Measurements from ENCODE around the gene NLRP13. TPM values are rescaled to one million over a fixed set of nuclear protein-coding genes. Genes with fewer than 3 reads are reported as not detected.
"Not testable (repeated sequence)": the region's sequence is repeated elsewhere in the genome, so short reads cannot be mapped to it uniquely, and the experiment has no call there.

Gene NLRP13
- total RNA-seq, 2 experiments from 2014 or later: not detected

DNA sequence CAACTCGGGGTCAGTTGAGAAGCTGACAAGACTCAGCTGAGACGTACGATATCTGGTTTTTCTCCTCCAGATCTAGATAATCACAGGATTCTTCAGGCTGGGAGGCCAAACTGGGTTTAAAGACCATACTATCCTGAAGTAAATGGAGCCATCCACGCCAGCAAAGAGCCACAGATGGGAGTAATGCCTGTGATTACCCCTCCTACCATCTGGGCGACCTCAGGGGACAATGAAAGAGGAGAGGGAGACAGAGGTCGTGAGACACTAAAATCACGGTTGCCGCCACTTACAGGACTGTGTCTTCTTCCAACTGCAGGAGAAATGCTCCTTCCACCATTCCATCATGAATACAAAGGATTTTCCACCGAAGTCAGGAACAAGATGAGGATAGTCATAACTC is 3.1 kb upstream of the NLRP13 start:
- TF ChIP-seq, protein P1, sequence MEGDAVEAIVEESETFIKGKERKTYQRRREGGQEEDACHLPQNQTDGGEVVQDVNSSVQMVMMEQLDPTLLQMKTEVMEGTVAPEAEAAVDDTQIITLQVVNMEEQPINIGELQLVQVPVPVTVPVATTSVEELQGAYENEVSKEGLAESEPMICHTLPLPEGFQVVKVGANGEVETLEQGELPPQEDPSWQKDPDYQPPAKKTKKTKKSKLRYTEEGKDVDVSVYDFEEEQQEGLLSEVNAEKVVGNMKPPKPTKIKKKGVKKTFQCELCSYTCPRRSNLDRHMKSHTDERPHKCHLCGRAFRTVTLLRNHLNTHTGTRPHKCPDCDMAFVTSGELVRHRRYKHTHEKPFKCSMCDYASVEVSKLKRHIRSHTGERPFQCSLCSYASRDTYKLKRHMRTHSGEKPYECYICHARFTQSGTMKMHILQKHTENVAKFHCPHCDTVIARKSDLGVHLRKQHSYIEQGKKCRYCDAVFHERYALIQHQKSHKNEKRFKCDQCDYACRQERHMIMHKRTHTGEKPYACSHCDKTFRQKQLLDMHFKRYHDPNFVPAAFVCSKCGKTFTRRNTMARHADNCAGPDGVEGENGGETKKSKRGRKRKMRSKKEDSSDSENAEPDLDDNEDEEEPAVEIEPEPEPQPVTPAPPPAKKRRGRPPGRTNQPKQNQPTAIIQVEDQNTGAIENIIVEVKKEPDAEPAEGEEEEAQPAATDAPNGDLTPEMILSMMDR (IDR thresholded peaks at IDR 0.05): no peak
- no peak overlapping the region for H3K4me3 Mint-ChIP-seq
- CTCF ChIA-PET: no interaction called here
- ATAC-seq (no peak), DNase-seq (no peak)
- POLR2A ChIA-PET: no interaction called here
- intact Hi-C loops (cut with micrococcal nuclease): no loop called here
- H3K36me3 Mint-ChIP-seq (ENCODE audit: low read depth): no peaks in the 10 kb centered on the region
- no peaks in the 10 kb centered on the region for H3K4me1 Mint-ChIP-seq (ENCODE audit: low read depth)
- peaks cover 1% of the 10 kb centered on the region for H3K9me3 Mint-ChIP-seq
- no peaks in the 10 kb centered on the region for H3K27me3 Mint-ChIP-seq
- no peak overlapping the region for H3K27ac Mint-ChIP-seq

DNA sequence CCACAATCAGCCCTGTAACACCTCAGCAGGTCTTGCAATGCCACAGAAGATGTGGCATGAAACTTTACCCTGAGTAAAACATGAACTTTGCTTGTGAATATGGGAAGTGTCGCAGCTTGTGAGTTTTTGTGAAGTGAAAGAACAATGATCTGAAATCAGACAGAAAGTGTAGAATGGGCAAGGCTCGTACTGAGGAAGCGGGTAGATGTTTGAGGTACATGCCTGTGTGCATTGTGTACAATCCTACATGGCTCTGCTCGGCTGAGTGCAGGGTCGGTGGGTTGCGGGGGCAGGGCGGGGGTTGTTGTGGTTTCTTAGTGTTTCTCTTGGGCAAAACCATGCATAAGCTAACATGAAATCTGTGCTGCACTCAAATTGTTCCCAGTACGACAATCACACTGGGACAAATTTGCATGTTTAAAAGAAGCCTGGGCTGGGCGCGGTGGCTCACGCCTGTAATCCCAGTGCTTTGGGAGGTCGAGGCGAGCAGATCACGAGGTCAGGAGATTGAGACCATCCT is 1.1 kb downstream of the NLRP13 start:
- TF ChIP-seq, protein P1 (IDR thresholded peaks at IDR 0.05): no peak
- H3K4me1 Mint-ChIP-seq (ENCODE audit: low read depth): no peaks in the 10 kb centered on the region
- ChIA-PET POLR2A (interaction anchor here (0.5 kb wide), 1 partner anchor 334 kb away, joined by 3 read pairs; no protein-coding TSS in a partner anchor), CTCF (no interaction called here)
- intact Hi-C loops (cut with micrococcal nuclease): no loop called here
- H3K27ac Mint-ChIP-seq: no peak overlapping the region
- no peak for ATAC-seq
- H3K4me3 Mint-ChIP-seq: no peak overlapping the region
- DNase-seq: no peak
- H3K27me3 Mint-ChIP-seq: no peaks in the 10 kb centered on the region
- H3K36me3 Mint-ChIP-seq (ENCODE audit: low read depth): no peaks in the 10 kb centered on the region
- peaks cover 3% of the 10 kb centered on the region for H3K9me3 Mint-ChIP-seq

DNA sequence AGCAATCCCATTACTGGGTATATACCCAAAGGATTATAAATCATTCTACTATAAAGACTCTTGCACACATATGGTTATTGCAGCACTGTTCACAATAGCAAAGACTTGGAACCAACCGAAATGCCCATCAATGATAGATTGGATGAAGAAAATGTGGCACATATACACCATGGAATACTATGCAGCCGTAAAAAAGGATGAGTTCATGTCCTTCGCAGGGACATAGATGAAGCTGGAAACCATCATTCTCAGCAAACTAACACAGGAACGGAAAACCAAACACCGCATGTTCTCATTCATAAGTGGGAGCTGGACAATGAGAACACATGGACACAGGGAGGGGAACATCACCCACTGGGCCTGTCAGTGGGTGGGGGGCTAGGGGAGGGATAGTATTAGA is 2.9 kb downstream of the NLRP13 start:
- H3K4me3 Mint-ChIP-seq; DNase-seq; H3K4me1 Mint-ChIP-seq (ENCODE audit: low read depth); H3K36me3 Mint-ChIP-seq (ENCODE audit: low read depth); POLR2A ChIA-PET; intact Hi-C loops (cut with micrococcal nuclease); H3K9me3 Mint-ChIP-seq; ATAC-seq; H3K27me3 Mint-ChIP-seq; CTCF ChIA-PET; H3K27ac Mint-ChIP-seq: not testable (repeated sequence)

DNA sequence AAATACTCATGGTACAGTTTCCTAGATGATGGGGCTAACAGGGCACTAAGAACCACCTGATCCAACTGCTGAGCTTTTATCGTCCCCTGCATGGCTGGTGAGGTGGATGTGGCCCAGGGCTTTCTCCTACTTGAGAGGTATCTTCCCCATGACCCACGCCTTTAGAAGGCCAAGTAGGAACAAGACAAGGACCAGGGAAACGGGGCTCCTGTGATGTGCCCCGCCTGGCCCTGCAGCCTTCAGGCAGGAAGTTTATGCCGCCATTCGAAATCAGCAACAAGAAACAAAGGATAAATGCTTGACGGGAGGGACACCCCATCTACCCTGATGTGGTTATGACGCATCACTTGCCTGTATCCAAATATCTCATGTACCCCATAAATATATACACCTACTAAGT is 4.1 kb downstream of the NLRP13 start:
- Mint-ChIP-seq H3K27me3 (peaks cover 3% of the 10 kb centered on the region), H3K36me3 (ENCODE audit: low read depth) (no peaks in the 10 kb centered on the region), H3K4me1 (ENCODE audit: low read depth) (no peaks in the 10 kb centered on the region), H3K9me3 (peaks cover 11% of the 10 kb centered on the region), H3K27ac (no peak overlapping the region), H3K4me3 (no peak overlapping the region)
- TF ChIP-seq, protein P1 (IDR thresholded peaks at IDR 0.05): no peak
- POLR2A ChIA-PET: no interaction called here
- CTCF ChIA-PET: no interaction called here
- DNase-seq (no peak), ATAC-seq (no peak)
- intact Hi-C loops (cut with micrococcal nuclease): no loop called here

DNA sequence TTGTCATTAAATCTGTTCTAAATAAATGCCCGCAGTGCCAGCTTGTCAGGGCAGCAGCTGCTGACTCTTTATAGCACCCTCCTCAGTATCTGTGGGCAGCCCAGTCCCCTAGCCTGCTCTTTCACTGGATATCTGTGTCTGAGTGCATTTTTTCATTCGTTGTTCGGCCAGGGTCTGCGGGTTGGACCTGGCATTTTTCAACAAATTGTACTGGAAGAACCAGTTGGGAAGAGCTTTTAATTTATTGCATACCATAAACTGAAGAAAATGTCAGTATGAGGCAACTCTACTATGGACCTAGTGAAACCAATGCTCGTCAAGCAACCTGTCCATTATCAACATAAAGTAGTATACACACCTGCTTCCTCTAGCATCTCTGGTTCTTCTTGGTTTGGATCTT is 8.6 kb downstream of the NLRP13 start:
- no peak overlapping the region for H3K27ac Mint-ChIP-seq
- TF ChIP-seq, protein P1 (IDR thresholded peaks at IDR 0.05): no peak
- CTCF ChIA-PET: no interaction called here
- no peaks in the 10 kb centered on the region for H3K4me1 Mint-ChIP-seq (ENCODE audit: low read depth)
- intact Hi-C loops (cut with micrococcal nuclease): no loop called here
- DNase-seq (no peak), ATAC-seq (no peak)
- POLR2A ChIA-PET: no interaction called here
- H3K36me3 Mint-ChIP-seq (ENCODE audit: low read depth): no peaks in the 10 kb centered on the region
- peaks cover 5% of the 10 kb centered on the region for H3K27me3 Mint-ChIP-seq
- H3K4me3 Mint-ChIP-seq: no peak overlapping the region
- H3K9me3 Mint-ChIP-seq: peaks cover 31% of the 10 kb centered on the region

Measured in activated CD8-positive, alpha-beta T cell treated with anti-CD3 and anti-CD28 coated beads for 36 hours (primary cell).